Measurements from ENCODE around the gene KLF9.

DNA sequence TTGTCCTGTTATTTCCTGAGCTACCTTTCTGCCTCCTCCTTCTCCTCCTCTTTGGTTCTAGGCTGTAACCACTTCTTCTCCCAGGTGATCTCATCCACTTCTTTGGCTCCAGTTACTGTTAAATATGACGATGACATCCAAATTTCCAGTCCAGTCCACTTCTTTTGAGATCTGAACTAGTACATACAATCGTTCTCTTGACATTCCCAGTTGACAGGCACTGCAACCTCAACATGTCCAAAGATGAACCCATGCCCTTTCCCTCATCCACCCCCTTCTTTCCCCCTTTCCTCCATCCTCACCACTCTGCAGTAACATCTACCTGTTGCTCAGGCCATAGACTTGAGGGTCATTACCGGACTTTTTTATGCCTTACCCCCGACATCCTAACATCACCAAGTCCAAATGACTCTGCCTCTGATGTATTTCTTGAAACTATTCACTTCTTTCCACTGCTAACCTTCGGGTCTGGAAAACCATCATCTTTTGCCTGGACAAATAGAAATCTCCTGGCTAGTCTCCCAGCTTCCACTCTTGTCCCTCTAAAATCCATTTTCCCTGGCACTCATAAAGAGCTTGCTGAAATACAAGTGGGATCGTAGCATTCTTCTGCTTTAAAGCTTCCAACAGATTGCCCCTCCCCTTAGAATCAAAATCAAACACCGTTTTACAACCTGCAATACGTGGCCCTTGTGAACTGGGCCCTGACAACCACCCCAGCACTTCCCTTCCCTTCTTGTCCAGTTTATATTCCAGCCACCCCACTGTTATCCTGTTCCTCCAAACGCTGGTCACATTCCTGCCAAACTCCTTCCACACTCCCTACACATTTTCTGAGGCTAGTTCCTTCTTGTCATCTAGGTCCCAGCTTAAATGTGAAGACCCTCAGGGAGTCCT, 31.5 kb downstream of the KLF9 start:
- TF ChIP-seq, protein P1, sequence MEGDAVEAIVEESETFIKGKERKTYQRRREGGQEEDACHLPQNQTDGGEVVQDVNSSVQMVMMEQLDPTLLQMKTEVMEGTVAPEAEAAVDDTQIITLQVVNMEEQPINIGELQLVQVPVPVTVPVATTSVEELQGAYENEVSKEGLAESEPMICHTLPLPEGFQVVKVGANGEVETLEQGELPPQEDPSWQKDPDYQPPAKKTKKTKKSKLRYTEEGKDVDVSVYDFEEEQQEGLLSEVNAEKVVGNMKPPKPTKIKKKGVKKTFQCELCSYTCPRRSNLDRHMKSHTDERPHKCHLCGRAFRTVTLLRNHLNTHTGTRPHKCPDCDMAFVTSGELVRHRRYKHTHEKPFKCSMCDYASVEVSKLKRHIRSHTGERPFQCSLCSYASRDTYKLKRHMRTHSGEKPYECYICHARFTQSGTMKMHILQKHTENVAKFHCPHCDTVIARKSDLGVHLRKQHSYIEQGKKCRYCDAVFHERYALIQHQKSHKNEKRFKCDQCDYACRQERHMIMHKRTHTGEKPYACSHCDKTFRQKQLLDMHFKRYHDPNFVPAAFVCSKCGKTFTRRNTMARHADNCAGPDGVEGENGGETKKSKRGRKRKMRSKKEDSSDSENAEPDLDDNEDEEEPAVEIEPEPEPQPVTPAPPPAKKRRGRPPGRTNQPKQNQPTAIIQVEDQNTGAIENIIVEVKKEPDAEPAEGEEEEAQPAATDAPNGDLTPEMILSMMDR (IDR thresholded peaks at IDR 0.05; ENCODE audit: extremely low read depth in 1 of 2, insufficient read depth in 1 of 2, low read depth in 1 of 2, low read length in 2 of 2) = no peak
- TF ChIP-seq POLR2A (IDR thresholded peaks at IDR 0.05; ENCODE audit: low read depth, low read length) (no peak), POLR2AphosphoS5 (IDR thresholded peaks at IDR 0.05; ENCODE audit: insufficient read depth, low read depth, low read length) (no peak), EZH2 (IDR thresholded peaks at IDR 0.05; ENCODE audit: borderline replicate concordance, low read depth, low read length, severe bottlenecking) (no peak), JUN (IDR thresholded peaks at IDR 0.05; ENCODE audit: borderline replicate concordance, insufficient read depth, insufficient read length, low read depth) (no peak), FOS (IDR thresholded peaks at IDR 0.05; ENCODE audit: borderline replicate concordance, insufficient read depth, low read length) (no peak), MYC (IDR thresholded peaks at IDR 0.05; ENCODE audit: low read depth, low read length) (no peak)
- TF ChIP-seq, protein P2, sequence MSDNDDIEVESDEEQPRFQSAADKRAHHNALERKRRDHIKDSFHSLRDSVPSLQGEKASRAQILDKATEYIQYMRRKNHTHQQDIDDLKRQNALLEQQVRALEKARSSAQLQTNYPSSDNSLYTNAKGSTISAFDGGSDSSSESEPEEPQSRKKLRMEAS (IDR thresholded peaks at IDR 0.05; ENCODE audit: insufficient read depth, insufficient read length) = no peak
